Liver (tissue), 3 donors: ENCODE data around the gene NEK8.

Source experiments
- CTCF ChIP-seq: fragments of 150-350 bp; IDR thresholded peaks from 2 replicates; pipeline ENCODE4 v1.5.1; 2017; ENCODE audit warnings: improper control_type of control experiment, low read depth, low read length; ENCODE audit not compliant: missing input control
- EGR1 ChIP-seq, 2 donors: IDR thresholded peaks; 2 replicates each; pipeline ENCODE4 v1.6.1; 2016 to 2018; ENCODE audit warnings: antibody characterized with exemption in 2 of 2, low read depth in 2 of 2
- GABPA ChIP-seq, 2 donors: IDR thresholded peaks in 1 of 2; conservative IDR thresholded peaks in 1 of 2; 2 replicates each; pipeline ENCODE4 v1.6.1; 2016; ENCODE audit warnings: antibody characterized with exemption in 2 of 2, mild to moderate bottlenecking in 1 of 2, moderate library complexity in 1 of 2
- MAX ChIP-seq: IDR thresholded peaks from 2 replicates; pipeline ENCODE4 v1.6.1; 2016; ENCODE audit warnings: antibody characterized with exemption
- NR2F2 ChIP-seq: IDR thresholded peaks from 2 replicates; pipeline ENCODE4 v1.6.1; 2016; ENCODE audit warnings: antibody characterized with exemption
- RAD21 ChIP-seq, 2 donors: IDR thresholded peaks; 2 replicates each; pipeline ENCODE4 v1.6.1; 2016; ENCODE audit warnings: antibody characterized with exemption in 2 of 2, mild to moderate bottlenecking in 2 of 2
- REST ChIP-seq: IDR thresholded peaks from 2 replicates; pipeline ENCODE4 v1.6.1; 2016; ENCODE audit warnings: antibody characterized with exemption, mild to moderate bottlenecking
- YY1 ChIP-seq: IDR thresholded peaks from 2 replicates; pipeline ENCODE4 v1.6.1; 2016; ENCODE audit warnings: antibody characterized with exemption, mild to moderate bottlenecking
- TF ChIP-seq, protein P1 (sequence below): IDR thresholded peaks from 2 replicates; pipeline ENCODE4 v1.6.1; 2016; ENCODE audit warnings: antibody characterized with exemption
- TF ChIP-seq, protein P2 (sequence below): IDR thresholded peaks from 2 replicates; pipeline ENCODE4 v1.6.1; 2016; ENCODE audit warnings: antibody characterized with exemption
- donor health status: healthy.
- donor health status: healthy.

- TF ChIP-seq REST (no peak), CTCF (no peak), MAX (no peak), GABPA (IDR thresholded peaks at IDR 0.05 in 1 of 2, conservative IDR thresholded peaks at IDR 0.05 in 1 of 2) (no peak), YY1 (no peak), EGR1 (IDR thresholded peaks at IDR 0.05; ENCODE audit: low read depth in 2 of 2) (no peak), RAD21 (IDR thresholded peaks at IDR 0.05) (no peak), NR2F2 (no peak)
- TF ChIP-seq, protein P1, sequence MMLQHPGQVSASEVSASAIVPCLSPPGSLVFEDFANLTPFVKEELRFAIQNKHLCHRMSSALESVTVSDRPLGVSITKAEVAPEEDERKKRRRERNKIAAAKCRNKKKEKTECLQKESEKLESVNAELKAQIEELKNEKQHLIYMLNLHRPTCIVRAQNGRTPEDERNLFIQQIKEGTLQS, result no peak
- TF ChIP-seq, protein P2, sequence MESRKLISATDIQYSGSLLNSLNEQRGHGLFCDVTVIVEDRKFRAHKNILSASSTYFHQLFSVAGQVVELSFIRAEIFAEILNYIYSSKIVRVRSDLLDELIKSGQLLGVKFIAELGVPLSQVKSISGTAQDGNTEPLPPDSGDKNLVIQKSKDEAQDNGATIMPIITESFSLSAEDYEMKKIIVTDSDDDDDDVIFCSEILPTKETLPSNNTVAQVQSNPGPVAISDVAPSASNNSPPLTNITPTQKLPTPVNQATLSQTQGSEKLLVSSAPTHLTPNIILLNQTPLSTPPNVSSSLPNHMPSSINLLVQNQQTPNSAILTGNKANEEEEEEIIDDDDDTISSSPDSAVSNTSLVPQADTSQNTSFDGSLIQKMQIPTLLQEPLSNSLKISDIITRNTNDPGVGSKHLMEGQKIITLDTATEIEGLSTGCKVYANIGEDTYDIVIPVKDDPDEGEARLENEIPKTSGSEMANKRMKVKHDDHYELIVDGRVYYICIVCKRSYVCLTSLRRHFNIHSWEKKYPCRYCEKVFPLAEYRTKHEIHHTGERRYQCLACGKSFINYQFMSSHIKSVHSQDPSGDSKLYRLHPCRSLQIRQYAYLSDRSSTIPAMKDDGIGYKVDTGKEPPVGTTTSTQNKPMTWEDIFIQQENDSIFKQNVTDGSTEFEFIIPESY, result no peak
Measured at GRCh38 chr17:28712705-28713415, 15.7 kb upstream of the NEK8 start.
